SK-N-SH (cell line): Measurements from ENCODE around the gene SUPT4H1.

Source experiments
- CTCF ChIP-seq: fragments of 200-600 bp; sonication (generic); IDR thresholded peaks from 2 replicates; pipeline ENCODE4 v1.6.1; 2017; ENCODE audit warnings: antibody characterized with exemption, mild to moderate bottlenecking, moderate library complexity
- JUND ChIP-seq: IDR thresholded peaks from 2 replicates; pipeline ENCODE4 v1.4.0; 2012
- NRF1 ChIP-seq: IDR thresholded peaks from 2 replicates; pipeline ENCODE4 v1.6.1; 2012; ENCODE audit warnings: low read depth, mild to moderate bottlenecking, low read length
- POLR2AphosphoS5 ChIP-seq: IDR thresholded peaks from 2 replicates; pipeline ENCODE4 v1.6.1; 2012; ENCODE audit warnings: low read depth, low read length
- REST ChIP-seq: IDR thresholded peaks from 2 replicates; pipeline ENCODE4 v1.6.1; 2012; ENCODE audit warnings: mild to moderate bottlenecking, low read depth, low read length, moderate library complexity
- RFX5 ChIP-seq: IDR thresholded peaks from 2 replicates; pipeline ENCODE4 v1.6.1; 2012; ENCODE audit warnings: mild to moderate bottlenecking, improper control_type of control experiment, low read length
- RXRA ChIP-seq: IDR thresholded peaks from 2 replicates; pipeline ENCODE4 v1.4.0; 2012; ENCODE audit warnings: low read depth, mild to moderate bottlenecking, borderline replicate concordance
- SMC3 ChIP-seq: IDR thresholded peaks from 2 replicates; pipeline ENCODE4 v1.6.1; 2012; ENCODE audit warnings: low read depth, low read length, improper control_type of control experiment
- TAF1 ChIP-seq: IDR thresholded peaks from 2 replicates; pipeline ENCODE4 v1.6.1; 2012; ENCODE audit warnings: low read depth, mild to moderate bottlenecking, low read length, moderate library complexity, borderline replicate concordance
- YY1 ChIP-seq: IDR thresholded peaks from 2 replicates; pipeline ENCODE4 v1.4.0; 2012; ENCODE audit warnings: low read depth, mild to moderate bottlenecking
- ZBTB33 ChIP-seq: IDR thresholded peaks from 2 replicates; pipeline ENCODE4 v1.4.0; 2012; ENCODE audit warnings: low read depth, borderline replicate concordance

GRCh38 chr17:58360296-58361063 lies 8.5 kb upstream of the SUPT4H1 start:
- no peak for TF ChIP-seq CTCF
- no peak for TF ChIP-seq REST
- TF ChIP-seq TAF1 = no peak
- no peak for TF ChIP-seq ZBTB33
- TF ChIP-seq YY1 = no peak
- no peak for TF ChIP-seq SMC3
- TF ChIP-seq RFX5 = no peak
- no peak for TF ChIP-seq NRF1
- no peak for TF ChIP-seq JUND
- no peak for TF ChIP-seq POLR2AphosphoS5
- TF ChIP-seq RXRA = no peak
